ENCODE measurements around the gene PIK3AP1.

DNA sequence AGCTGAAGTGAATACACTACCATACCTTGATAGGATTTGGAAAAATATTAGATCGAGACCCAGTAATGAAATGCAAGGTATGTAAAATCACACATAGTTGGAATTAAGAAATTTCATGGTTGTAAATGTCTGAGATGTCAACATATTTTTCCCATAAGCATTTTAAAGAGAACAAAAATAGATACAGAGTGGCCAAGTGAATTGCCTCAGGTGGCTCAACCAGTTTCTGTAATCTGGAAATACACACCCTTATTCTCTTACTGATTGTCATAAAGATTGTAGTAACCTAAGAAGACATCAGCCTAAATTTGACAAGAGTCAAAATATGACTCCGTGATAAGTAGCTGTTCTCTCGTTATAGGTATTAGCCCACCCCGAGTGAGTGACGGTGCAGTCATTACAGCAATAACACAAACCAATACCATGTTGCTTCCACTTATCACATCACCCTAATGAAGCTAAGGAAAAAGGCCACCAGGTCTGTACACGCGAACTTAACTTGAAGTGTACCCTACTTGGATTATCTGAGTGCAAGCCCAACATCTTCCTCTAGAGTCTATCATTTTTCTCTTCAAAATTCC, 23.4 kb downstream of the PIK3AP1 start:
- TF ChIP-seq, protein P1, sequence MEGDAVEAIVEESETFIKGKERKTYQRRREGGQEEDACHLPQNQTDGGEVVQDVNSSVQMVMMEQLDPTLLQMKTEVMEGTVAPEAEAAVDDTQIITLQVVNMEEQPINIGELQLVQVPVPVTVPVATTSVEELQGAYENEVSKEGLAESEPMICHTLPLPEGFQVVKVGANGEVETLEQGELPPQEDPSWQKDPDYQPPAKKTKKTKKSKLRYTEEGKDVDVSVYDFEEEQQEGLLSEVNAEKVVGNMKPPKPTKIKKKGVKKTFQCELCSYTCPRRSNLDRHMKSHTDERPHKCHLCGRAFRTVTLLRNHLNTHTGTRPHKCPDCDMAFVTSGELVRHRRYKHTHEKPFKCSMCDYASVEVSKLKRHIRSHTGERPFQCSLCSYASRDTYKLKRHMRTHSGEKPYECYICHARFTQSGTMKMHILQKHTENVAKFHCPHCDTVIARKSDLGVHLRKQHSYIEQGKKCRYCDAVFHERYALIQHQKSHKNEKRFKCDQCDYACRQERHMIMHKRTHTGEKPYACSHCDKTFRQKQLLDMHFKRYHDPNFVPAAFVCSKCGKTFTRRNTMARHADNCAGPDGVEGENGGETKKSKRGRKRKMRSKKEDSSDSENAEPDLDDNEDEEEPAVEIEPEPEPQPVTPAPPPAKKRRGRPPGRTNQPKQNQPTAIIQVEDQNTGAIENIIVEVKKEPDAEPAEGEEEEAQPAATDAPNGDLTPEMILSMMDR (IDR thresholded peaks at IDR 0.05) = no peak
- TF ChIP-seq POLR2AphosphoS5 (IDR thresholded peaks at IDR 0.05; ENCODE audit: insufficient read depth in 1 of 2, low read depth in 1 of 2) = no peak
- no peak for TF ChIP-seq POLR2A (IDR thresholded peaks at IDR 0.05)
